Activated T-helper 1 cell treated with anti-CD3 and anti-CD28 coated beads, Interleukin-12 subunit alpha, Interleukin-12 subunit beta, Interleukin-2, Interleukin-4 antibody, amounts not matched to agents 30 ng/mL and 10 ng/mL and 1 ng/mL, durations not matched to agents 14 hours and 24 hours and 36 hours (primary cell): ENCODE results near the gene ASPHD1. TPM values are rescaled to one million over a fixed set of nuclear protein-coding genes. Genes with fewer than 3 reads are reported as not detected.

Experiments used
- DNase-seq: peaks from one replicate; pipeline ENCODE4 v3.0.0; 2021; ENCODE audit warnings: low spot score
- H3K27ac Mint-ChIP-seq: one replicate; pipeline ENCODE4 v1.8.0; 2021; ENCODE audit warnings: mild to moderate bottlenecking, mixed read lengths
- H3K27me3 Mint-ChIP-seq: one replicate; pipeline ENCODE4 v1.8.0; 2022; ENCODE audit warnings: mild to moderate bottlenecking, moderate library complexity, mixed read lengths; ENCODE audit not compliant: insufficient read depth
- H3K36me3 Mint-ChIP-seq: one replicate; pipeline ENCODE4 v1.8.0; 2021; ENCODE audit warnings: low read depth, mixed read lengths
- H3K4me1 Mint-ChIP-seq: one replicate; pipeline ENCODE4 v1.8.0; 2021; ENCODE audit warnings: low read depth, mixed read lengths
- H3K4me3 Mint-ChIP-seq: one replicate; pipeline ENCODE4 v1.8.0; 2021; ENCODE audit warnings: mild to moderate bottlenecking, moderate library complexity, mixed read lengths
- H3K9me3 Mint-ChIP-seq: one replicate; pipeline ENCODE4 v1.8.0; 2021; ENCODE audit warnings: mixed read lengths
- intact Hi-C: fragments of 100-400 bp; cut with micrococcal nuclease; formaldehyde crosslinking; loops from one replicate; pipeline ENCODE4 v1.15.1; 2024
- total RNA-seq: library from RNA; stranded (reverse); gene quantifications from 2 replicates; pipeline ENCODE4 v1.2.3, GENCODE V29; 2022

Gene ASPHD1
- total RNA-seq, 1 donor from 2014 or later = 4.7 TPM

- Mint-ChIP-seq H3K27ac (no peak overlapping the region), H3K27me3 (peaks cover 28% of the 10 kb centered on the region), H3K36me3 (no peaks in the 10 kb centered on the region), H3K9me3 (no peaks in the 10 kb centered on the region), H3K4me1 (no peaks in the 10 kb centered on the region), H3K4me3 (no peak overlapping the region)
- DNase-seq = no peak
- intact Hi-C loops = loop anchor here (5.0 kb wide), 1 partner anchor 93 kb away; no protein-coding TSS in a partner anchor
Measured at GRCh38 chr16:29943846-29944799, 43.8 kb downstream of the ASPHD1 start.

GRCh38 chr16:29947897-29948296, 47.6 kb downstream of the ASPHD1 start:
- Mint-ChIP-seq H3K27me3 (peaks cover 16% of the 10 kb centered on the region), H3K4me3 (no peak overlapping the region), H3K4me1 (no peaks in the 10 kb centered on the region), H3K36me3 (no peaks in the 10 kb centered on the region), H3K27ac (no peak overlapping the region), H3K9me3 (peaks cover 3% of the 10 kb centered on the region)
- intact Hi-C loops = no loop called here
- DNase-seq = no peak

GRCh38 chr16:29950806-29951461, 50.6 kb downstream of the ASPHD1 start:
- H3K4me3 Mint-ChIP-seq = no peak overlapping the region
- no peaks in the 10 kb centered on the region for H3K36me3 Mint-ChIP-seq
- no peak overlapping the region for H3K27ac Mint-ChIP-seq
- H3K27me3 Mint-ChIP-seq = peaks cover 12% of the 10 kb centered on the region
- H3K9me3 Mint-ChIP-seq = peaks cover 3% of the 10 kb centered on the region
- no peak for DNase-seq
- no peaks in the 10 kb centered on the region for H3K4me1 Mint-ChIP-seq
- intact Hi-C loops = no loop called here

- Mint-ChIP-seq H3K4me3 (no peak overlapping the region), H3K4me1 (no peaks in the 10 kb centered on the region), H3K9me3 (peaks cover 3% of the 10 kb centered on the region), H3K27ac (no peak overlapping the region), H3K36me3 (no peaks in the 10 kb centered on the region), H3K27me3 (peaks cover 9% of the 10 kb centered on the region)
- no peak for DNase-seq
- intact Hi-C loops = no loop called here
Measured at GRCh38 chr16:29951625-29952365, 51.5 kb downstream of the ASPHD1 start.

Other genes with a start within 250 kb of the ASPHD1 start
- gene SPN, start 237.2 kb upstream of the ASPHD1 start, total RNA-seq = 191 and 196 TPM in 2 replicates
- gene QPRT, start 221.3 kb upstream of the ASPHD1 start, total RNA-seq = 6.3 and 6.5 TPM in 2 replicates
- gene C16orf54, start 154.5 kb upstream of the ASPHD1 start, total RNA-seq = 21.3 and 24.6 TPM in 2 replicates
- not detected in 2 replicates for gene ZG16, start 122.2 kb upstream of the ASPHD1 start, total RNA-seq
- gene KIF22, start 109.7 kb upstream of the ASPHD1 start, total RNA-seq = 134 and 140 TPM in 2 replicates
- gene MAZ, start 94.0 kb upstream of the ASPHD1 start, total RNA-seq = 365 and 380 TPM in 2 replicates
- gene PRRT2, start 88.3 kb upstream of the ASPHD1 start, total RNA-seq = 1.0 and 1.3 TPM in 2 replicates
- gene PAGR1, start 84.3 kb upstream of the ASPHD1 start, total RNA-seq = 29.2 and 30.8 TPM in 2 replicates
- gene MVP, start 80.0 kb upstream of the ASPHD1 start, total RNA-seq = 117 and 124 TPM in 2 replicates
- gene CDIPT, start 37.3 kb upstream of the ASPHD1 start, total RNA-seq = 83.7 and 85.5 TPM in 2 replicates
- gene SEZ6L2, start 938 bp upstream of the ASPHD1 start, total RNA-seq = 0.16 and 0.32 TPM in 2 replicates
- gene KCTD13, start 25.7 kb downstream of the ASPHD1 start, total RNA-seq = 53.7 and 58.2 TPM in 2 replicates
- 41.5 and 43.7 TPM in 2 replicates for gene TMEM219, start 61.6 kb downstream of the ASPHD1 start, total RNA-seq
- gene TAOK2, start 73.4 kb downstream of the ASPHD1 start, total RNA-seq = 38.5 and 39.7 TPM in 2 replicates
- 48.8 and 50.1 TPM in 2 replicates for gene HIRIP3, start 95.1 kb downstream of the ASPHD1 start, total RNA-seq
- gene INO80E, start 95.8 kb downstream of the ASPHD1 start, total RNA-seq = 128 and 137 TPM in 2 replicates
- 2.0 and 2.3 TPM in 2 replicates for gene DOC2A, start 110.5 kb downstream of the ASPHD1 start, total RNA-seq
- not detected in 2 replicates for gene C16orf92, start 122.7 kb downstream of the ASPHD1 start, total RNA-seq
- gene TLCD3B, start 130.8 kb downstream of the ASPHD1 start, total RNA-seq = 1.6 and 1.9 TPM in 2 replicates
- 1,715 and 1,718 TPM in 2 replicates for gene ALDOA, start 165.3 kb downstream of the ASPHD1 start, total RNA-seq
- gene PPP4C, start 175.5 kb downstream of the ASPHD1 start, total RNA-seq = 133 and 147 TPM in 2 replicates
- gene TBX6, start 191.4 kb downstream of the ASPHD1 start, total RNA-seq = 1.6 and 1.8 TPM in 2 replicates
- gene YPEL3, start 195.7 kb downstream of the ASPHD1 start, total RNA-seq = 14.5 and 15.1 TPM in 2 replicates
- 4.3 and 6.3 TPM in 2 replicates for gene GDPD3, start 213.0 kb downstream of the ASPHD1 start, total RNA-seq
- 53.7 and 58.3 TPM in 2 replicates for gene MAPK3, start 222.7 kb downstream of the ASPHD1 start, total RNA-seq